Activated T-helper 2 cell treated with anti-CD3 and anti-CD28 coated beads, Interferon-gamma antibody, Interleukin-2, Interleukin-4, amounts not matched to agents 10 μg/mL and 5 μg/mL and 100 μg/mL, durations not matched to agents 14 hours and 24 hours and 36 hours (primary cell): ENCODE results near the gene ANAPC5. TPM values are rescaled to one million over a fixed set of nuclear protein-coding genes. Genes with fewer than 3 reads are reported as not detected.

Experiments used
- DNase-seq: peaks from one replicate; pipeline ENCODE4 v3.0.0; 2021; ENCODE audit warnings: low spot score
- H3K27ac Mint-ChIP-seq: one replicate; pipeline ENCODE4 v1.8.0; 2021; ENCODE audit warnings: mixed read lengths
- H3K27me3 Mint-ChIP-seq: one replicate; pipeline ENCODE4 v1.8.0; 2021; ENCODE audit warnings: low read depth, mixed read lengths
- H3K36me3 Mint-ChIP-seq: one replicate; pipeline ENCODE4 v1.8.0; 2021; ENCODE audit warnings: low read depth, mixed read lengths
- H3K4me1 Mint-ChIP-seq: one replicate; pipeline ENCODE4 v1.8.0; 2021; ENCODE audit warnings: low read depth, mixed read lengths
- H3K4me3 Mint-ChIP-seq: one replicate; pipeline ENCODE4 v1.8.0; 2021; ENCODE audit warnings: low read depth, mild to moderate bottlenecking, moderate library complexity, mixed read lengths
- H3K9me3 Mint-ChIP-seq: one replicate; pipeline ENCODE4 v1.8.0; 2021; ENCODE audit warnings: mixed read lengths
- intact Hi-C: fragments of 100-400 bp; cut with micrococcal nuclease; formaldehyde crosslinking; loops from one replicate; pipeline ENCODE4 v1.15.1; 2023
- total RNA-seq: library from RNA; stranded (reverse); gene quantifications from 2 replicates; pipeline ENCODE4 v1.2.3, GENCODE V29; 2022

Gene ANAPC5
- total RNA-seq, 1 donor from 2014 or later: 132 TPM

DNA sequence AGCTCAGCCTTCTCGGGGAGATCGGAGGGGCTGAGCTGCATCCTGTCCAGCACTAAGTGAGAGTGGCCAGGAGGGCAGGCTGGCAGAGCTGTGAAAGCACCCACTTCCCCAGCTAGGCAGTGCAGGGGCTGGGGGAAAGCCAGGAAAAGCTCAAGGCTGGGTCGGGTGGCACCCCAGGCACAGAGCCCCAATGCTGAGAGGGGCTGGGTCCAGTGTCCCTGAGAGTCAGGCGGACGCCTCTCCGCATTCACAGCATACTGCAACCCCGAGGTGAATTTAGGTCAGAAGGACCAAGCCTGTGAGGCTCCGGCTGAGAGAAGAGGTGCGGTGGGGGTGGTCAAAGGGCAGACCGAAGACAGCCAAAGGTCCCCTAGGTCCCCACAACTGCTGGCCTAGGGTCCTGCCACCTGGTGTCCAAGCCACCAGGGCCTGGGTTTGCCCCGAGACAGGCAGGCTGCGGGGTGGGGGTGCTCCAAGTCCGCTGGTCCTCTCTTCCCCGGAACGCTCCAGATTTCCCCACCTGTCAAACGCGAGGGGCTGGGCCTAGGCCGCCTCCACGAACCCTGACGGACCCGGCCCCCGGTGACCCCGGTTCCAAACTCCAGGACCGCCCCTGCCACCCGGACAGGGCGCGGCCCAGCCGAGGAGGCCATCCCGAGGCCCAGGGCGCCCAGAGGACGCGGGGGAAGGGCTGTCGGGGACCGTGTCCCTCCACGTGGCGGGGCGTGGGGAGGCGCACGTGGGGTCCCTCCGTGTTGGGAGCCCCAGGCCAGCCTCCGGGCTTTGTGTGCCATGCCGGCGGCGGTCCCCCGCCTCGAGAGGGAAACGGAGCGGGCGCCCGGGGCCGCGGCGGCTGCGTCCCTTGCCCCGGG is 56.2 kb downstream of the ANAPC5 start:
- Mint-ChIP-seq H3K27ac (peak overlapping the region; percentile 78), H3K27me3 (peaks cover 4% of the 10 kb centered on the region), H3K36me3 (peaks cover 22% of the 10 kb centered on the region), H3K9me3 (no peaks in the 10 kb centered on the region), H3K4me1 (peaks cover 28% of the 10 kb centered on the region), H3K4me3 (peak overlapping the region; percentile 91)
- intact Hi-C loops: no loop called here
- DNase-seq: peak; percentile 37

DNA sequence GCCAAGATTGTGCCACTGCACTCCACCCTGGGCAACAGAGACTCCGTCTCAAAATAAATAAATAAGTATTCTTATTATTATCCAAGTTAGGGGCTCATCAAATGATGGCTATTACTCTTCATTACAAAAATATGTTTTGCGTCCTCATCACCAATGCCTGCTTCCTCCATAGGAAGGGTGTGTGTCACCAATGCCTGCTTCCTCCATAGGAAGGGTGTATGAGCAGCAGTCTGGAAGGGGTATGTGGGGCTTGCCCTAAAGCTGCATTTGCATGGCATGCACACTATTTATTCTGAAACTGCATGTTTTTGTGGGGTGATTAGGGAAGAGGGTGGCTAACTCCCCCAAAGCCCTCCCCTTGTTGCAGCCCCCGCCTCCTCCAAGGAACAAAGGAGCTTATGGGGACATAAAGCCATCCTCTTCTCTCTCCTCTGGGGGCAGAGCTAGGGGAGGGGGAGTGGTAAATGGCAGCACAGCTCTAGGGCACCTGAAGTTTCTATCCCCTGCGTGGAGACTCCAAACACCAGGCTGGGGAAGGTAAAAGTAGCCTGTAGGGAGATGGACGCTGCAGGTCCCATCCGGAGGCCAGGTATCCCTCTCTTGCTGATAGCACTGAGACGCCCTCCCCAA is 57.0 kb downstream of the ANAPC5 start:
- DNase-seq: no peak
- Mint-ChIP-seq H3K9me3 (no peaks in the 10 kb centered on the region), H3K27me3 (no peaks in the 10 kb centered on the region), H3K4me1 (peaks cover 24% of the 10 kb centered on the region), H3K27ac (peak overlapping the region; percentile 78), H3K4me3 (peak overlapping the region; percentile 91), H3K36me3 (peaks cover 25% of the 10 kb centered on the region)
- intact Hi-C loops: no loop called here

DNA sequence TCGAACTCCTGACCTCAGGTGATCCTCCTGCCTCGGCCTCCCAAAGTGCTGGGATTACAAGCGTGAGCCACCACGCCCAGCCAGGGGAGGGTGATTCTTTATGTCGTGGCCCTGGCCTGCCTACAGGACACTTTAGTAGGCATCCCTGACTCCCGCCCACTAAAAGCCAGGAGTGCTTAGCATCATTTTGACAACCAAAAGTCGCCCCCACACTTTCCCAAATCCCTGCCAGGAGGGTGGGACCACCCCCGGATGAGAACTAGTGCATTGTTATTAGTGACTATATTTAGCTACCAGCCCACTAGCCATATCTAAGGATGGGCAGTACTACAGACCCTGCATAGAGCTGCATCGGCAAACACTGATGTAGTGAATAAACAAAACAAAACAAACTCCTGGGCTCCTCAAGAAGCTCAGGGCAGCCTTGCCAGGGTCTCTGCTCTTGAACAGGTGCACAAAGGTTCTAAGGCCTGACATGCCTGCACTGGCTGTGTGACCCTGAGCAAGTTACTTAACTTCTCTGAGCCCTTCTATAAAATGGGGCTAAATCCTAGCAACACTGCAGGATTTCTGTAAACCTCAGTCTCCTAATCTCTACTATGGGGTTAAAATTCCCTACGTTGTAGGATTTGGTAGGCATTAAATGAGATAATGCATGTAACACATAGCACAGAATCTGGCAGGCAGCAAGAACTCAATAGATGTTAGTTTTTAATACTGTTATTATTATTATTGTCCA is 57.9 kb downstream of the ANAPC5 start:
- Mint-ChIP-seq H3K27me3 (no peaks in the 10 kb centered on the region), H3K27ac (no peak overlapping the region), H3K36me3 (peaks cover 25% of the 10 kb centered on the region), H3K9me3 (no peaks in the 10 kb centered on the region), H3K4me3 (no peak overlapping the region), H3K4me1 (peaks cover 19% of the 10 kb centered on the region)
- intact Hi-C loops: no loop called here
- DNase-seq: no peak

DNA sequence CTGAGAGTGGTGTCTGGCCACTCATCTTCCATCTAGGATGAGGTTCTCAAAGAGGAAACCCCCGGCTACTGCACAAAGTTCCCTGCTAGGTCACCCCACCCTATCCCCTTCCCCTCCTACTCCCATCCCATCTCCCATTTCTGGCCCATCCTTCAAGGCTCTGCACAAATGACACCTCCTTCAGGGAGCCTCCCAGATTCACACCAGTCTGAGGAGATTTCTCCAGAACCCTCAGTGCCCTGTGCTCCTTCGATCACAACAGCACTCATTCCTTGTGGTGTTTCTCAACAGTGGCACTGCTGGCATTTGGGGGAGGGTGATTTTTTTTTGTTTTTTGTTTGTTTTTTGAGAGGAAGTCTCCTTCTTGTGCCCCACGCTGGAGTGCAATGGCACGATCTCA is 58.6 kb downstream of the ANAPC5 start:
- Mint-ChIP-seq H3K9me3 (no peaks in the 10 kb centered on the region), H3K36me3 (peaks cover 25% of the 10 kb centered on the region), H3K27me3 (no peaks in the 10 kb centered on the region), H3K4me3 (no peak overlapping the region), H3K4me1 (peaks cover 17% of the 10 kb centered on the region), H3K27ac (no peak overlapping the region)
- intact Hi-C loops: no loop called here
- DNase-seq: no peak

DNA sequence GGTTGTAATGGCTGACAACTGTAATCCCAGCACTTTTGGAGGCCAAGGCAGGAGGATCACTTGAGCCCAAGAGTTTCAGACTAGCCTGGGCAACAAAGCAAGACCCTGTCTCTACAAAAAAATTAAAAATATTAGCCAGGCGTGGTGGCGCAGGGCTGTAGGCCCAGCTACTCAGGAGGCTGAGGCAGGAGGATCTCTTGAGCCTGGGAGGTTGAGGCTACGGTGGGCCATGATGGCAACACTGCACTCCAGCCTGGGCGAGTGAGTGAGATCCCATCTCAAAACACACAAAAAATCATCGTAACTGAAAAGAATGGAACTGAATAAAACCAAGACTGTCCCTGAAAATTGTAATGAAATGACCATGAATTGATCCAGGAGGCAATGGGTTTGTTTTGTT is 61.8 kb downstream of the ANAPC5 start:
- intact Hi-C loops: no loop called here
- no peaks in the 10 kb centered on the region for H3K9me3 Mint-ChIP-seq
- no peak overlapping the region for H3K27ac Mint-ChIP-seq
- no peaks in the 10 kb centered on the region for H3K27me3 Mint-ChIP-seq
- H3K4me1 Mint-ChIP-seq: peaks cover 13% of the 10 kb centered on the region
- peaks cover 25% of the 10 kb centered on the region for H3K36me3 Mint-ChIP-seq
- H3K4me3 Mint-ChIP-seq: no peak overlapping the region
- no peak for DNase-seq

DNA sequence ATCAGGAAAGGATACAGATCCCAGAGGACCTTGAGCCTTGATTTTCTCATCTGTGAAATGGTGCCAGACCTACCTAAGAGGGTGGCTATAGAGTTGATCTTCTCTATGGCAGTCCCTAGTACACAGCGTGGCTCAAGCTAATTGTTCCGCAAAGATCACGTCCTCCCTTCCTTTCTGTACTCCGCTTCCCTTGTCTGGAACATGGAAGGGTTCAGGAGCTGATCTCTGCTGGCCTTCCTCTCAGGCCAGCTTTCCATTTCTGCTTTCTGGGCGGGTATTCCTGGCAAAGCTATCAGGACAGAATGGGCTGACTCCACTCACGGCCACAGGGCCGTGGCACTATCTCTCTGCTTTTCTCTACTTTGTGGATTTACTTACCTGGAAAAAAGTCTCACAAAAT is 62.2 kb downstream of the ANAPC5 start:
- no peak for DNase-seq
- Mint-ChIP-seq H3K27ac (no peak overlapping the region), H3K27me3 (no peaks in the 10 kb centered on the region), H3K36me3 (peaks cover 25% of the 10 kb centered on the region), H3K4me1 (peaks cover 9% of the 10 kb centered on the region), H3K9me3 (no peaks in the 10 kb centered on the region), H3K4me3 (no peak overlapping the region)
- intact Hi-C loops: no loop called here

DNA sequence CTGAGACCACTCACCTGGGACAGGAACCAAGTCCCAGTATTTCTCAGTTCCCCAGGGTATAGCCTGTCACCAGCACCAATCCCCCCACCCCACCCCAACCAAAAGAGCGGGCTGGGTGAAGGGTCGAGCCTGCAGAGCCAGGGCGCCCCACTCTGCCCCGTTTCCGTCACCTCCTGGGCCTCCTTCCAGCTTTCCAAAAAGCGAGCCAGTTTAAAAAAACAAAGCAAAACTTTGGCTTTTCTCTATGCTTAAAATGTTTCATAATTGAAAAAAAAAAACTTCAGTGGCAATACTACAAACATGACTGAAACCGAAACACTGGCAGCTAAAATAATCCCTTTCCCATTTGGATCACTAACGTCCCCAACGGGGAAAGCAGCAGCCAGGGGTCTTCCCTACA is 63.2 kb downstream of the ANAPC5 start:
- H3K36me3 Mint-ChIP-seq: peaks cover 22% of the 10 kb centered on the region
- DNase-seq: no peak
- intact Hi-C loops: no loop called here
- H3K27ac Mint-ChIP-seq: no peak overlapping the region
- no peak overlapping the region for H3K4me3 Mint-ChIP-seq
- H3K4me1 Mint-ChIP-seq: peaks cover 6% of the 10 kb centered on the region
- H3K9me3 Mint-ChIP-seq: no peaks in the 10 kb centered on the region
- no peaks in the 10 kb centered on the region for H3K27me3 Mint-ChIP-seq

DNA sequence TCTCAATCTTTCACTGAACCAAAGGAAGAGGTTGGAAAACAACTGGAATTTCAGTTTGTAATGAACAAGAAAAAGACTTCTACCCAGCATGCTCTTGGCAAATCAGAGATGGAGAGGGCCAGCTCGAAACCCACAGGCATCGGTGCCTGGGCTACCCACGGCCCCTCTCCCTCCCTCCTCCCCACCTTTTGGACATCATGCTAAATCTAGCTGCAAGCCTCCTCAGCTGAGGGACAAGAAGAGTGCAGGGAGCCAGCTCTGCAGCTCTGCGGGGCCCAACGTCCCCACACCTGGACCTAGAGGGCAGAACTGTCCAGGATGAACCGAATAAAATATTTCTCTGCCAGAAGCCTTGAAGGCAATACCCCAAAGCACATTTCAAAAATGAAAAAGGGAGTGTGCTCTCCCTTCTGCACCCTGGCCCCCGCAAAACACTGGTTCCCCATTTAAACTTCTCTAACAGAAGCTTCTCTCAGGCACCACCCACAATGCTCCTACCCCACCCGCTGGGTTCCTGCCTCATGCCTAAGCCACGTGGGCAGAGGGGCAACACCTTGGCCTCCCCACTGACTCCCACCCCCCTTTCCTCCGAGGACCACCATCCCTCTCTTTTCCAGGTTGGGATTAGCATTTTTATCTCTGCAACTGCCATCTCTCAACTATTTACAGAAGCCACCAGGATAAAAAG is 63.9 kb downstream of the ANAPC5 start:
- no peak for DNase-seq
- H3K36me3 Mint-ChIP-seq: peaks cover 17% of the 10 kb centered on the region
- H3K4me3 Mint-ChIP-seq: no peak overlapping the region
- H3K4me1 Mint-ChIP-seq: peaks cover 2% of the 10 kb centered on the region
- no peaks in the 10 kb centered on the region for H3K27me3 Mint-ChIP-seq
- intact Hi-C loops: no loop called here
- H3K9me3 Mint-ChIP-seq: no peaks in the 10 kb centered on the region
- peak overlapping the region; percentile 22 for H3K27ac Mint-ChIP-seq

DNA sequence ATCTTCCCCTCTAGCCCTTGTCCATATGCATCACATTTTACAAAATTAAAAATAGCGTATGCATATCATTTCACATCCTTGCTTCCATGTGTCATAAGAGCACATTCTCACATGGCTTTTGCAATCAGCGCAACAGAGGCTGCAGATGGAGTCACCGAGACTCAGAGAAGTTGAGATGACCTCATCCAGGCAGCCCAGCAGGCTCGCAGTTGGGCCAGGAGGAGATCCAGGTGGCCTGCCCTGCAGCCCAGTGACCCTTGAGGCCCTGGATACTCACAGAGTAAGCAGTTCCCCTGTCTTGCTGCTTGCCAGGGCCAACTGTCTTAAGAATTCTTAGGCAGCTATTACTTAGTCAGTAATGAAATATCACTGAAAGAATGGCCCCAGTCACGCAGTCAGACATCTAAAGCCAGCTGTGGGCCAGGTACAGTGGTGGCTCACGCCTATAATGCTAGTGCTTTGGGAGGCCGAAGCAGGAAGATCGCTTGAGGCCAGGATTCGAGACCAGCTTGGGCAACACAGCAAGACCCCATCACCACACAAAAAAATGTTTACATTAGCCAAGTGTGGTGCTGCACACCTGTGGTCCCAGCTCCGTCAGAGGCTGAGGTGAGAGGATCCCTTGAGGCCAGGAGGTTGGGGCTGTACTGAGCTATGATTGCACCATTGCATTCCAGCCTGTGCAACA is 64.8 kb downstream of the ANAPC5 start:
- H3K9me3 Mint-ChIP-seq: no peaks in the 10 kb centered on the region
- DNase-seq: no peak
- intact Hi-C loops: no loop called here
- no peak overlapping the region for H3K27ac Mint-ChIP-seq
- H3K4me1 Mint-ChIP-seq: peaks cover 1% of the 10 kb centered on the region
- no peak overlapping the region for H3K4me3 Mint-ChIP-seq
- peaks cover 13% of the 10 kb centered on the region for H3K36me3 Mint-ChIP-seq
- H3K27me3 Mint-ChIP-seq: no peaks in the 10 kb centered on the region

DNA sequence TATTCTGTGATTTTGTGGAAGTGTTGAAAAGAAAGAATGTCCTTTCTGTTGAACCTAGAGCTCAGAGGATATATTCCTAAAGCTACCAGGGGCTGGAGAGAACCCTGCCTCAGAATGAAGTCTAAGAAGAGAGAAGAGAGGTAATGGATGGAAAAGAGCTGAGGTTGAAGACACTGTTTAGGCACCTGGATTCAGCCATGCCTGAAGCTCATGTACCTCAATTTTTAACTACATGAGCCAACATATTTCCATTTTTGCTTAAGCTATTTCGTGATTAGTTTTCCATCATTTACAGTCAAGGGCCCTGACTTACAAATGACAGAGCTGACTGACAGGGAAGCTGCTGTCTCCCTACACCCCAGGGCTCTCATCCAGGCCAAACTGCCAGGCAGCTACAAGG is 66.4 kb downstream of the ANAPC5 start:
- intact Hi-C loops: no loop called here
- Mint-ChIP-seq H3K4me3 (no peak overlapping the region), H3K9me3 (no peaks in the 10 kb centered on the region), H3K27me3 (no peaks in the 10 kb centered on the region), H3K36me3 (peaks cover 12% of the 10 kb centered on the region), H3K27ac (no peak overlapping the region), H3K4me1 (no peaks in the 10 kb centered on the region)
- DNase-seq: no peak

DNA sequence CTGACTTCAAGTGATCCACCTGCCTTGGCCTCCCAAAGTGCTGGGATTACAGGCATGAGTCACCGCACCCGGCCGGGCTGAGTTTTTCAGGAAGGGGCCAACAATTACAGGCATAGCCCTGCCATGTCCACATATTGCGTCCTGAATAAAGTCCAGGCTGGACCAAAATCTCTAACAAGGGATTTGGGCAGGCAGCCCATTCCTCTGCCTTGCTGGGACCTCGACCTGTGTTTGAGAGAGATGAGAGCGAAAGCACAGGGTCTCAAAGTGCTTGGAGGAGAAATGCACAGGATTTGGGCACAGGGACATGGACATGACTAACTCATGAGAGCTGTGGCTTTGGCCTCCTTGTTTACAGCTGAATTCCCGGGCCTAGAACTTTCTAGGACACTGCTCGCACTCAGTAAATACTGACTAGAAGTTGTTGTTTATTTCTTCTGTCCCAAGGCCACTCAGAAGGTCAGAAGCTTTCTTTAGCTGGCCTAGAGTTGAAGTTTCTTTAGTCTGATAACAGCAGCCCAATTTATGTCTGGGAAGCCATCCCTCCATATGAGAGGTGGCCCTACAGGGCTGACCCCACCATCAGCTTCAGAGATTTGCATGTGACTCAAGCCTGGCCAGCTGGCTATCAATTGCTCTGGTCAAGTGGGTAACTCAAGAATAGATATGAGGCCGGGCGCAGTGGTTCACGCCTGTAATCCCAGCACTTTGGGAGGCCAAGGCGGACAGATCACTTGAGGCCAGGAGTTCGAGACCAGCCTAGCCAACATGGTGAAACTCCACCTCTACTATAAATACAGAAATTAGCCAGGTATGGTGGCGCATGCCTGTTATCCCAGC is 67.4 kb downstream of the ANAPC5 start:
- no peak for DNase-seq
- Mint-ChIP-seq H3K4me3 (no peak overlapping the region), H3K4me1 (no peaks in the 10 kb centered on the region), H3K36me3 (peaks cover 10% of the 10 kb centered on the region), H3K9me3 (no peaks in the 10 kb centered on the region), H3K27ac (no peak overlapping the region), H3K27me3 (no peaks in the 10 kb centered on the region)
- intact Hi-C loops: no loop called here
